Left renal cortex interstitium (tissue), 4 donors: Measurements from ENCODE around the gene NABP2. TPM values are rescaled to one million over a fixed set of nuclear protein-coding genes. Genes with fewer than 3 reads are reported as not detected.
"Not testable (repeated sequence)": the region's sequence is repeated elsewhere in the genome, so short reads cannot be mapped to it uniquely, and the experiment has no call there.

ENCODE experiments used
- DNase-seq, 4 donors: peaks; one replicate each; pipeline ENCODE4 v3.0.0-alpha.2; 2013; ENCODE audit warnings: low read depth in 4 of 4, low spot score in 2 of 4, missing footprints in 1 of 4
- polyA plus RNA-seq, 4 donors: library from polyadenylated mRNA; unstranded; fragments of 120-200 nt; gene quantifications; one replicate each; pipeline ENCODE4 v1.2.1, GENCODE V29; 2013; ENCODE audit not compliant: insufficient read length in 4 of 4

NABP2 gene
- 10 to 100 TPM; 28.6 to 32.9 (median 30.8) TPM for polyA plus RNA-seq

DNA sequence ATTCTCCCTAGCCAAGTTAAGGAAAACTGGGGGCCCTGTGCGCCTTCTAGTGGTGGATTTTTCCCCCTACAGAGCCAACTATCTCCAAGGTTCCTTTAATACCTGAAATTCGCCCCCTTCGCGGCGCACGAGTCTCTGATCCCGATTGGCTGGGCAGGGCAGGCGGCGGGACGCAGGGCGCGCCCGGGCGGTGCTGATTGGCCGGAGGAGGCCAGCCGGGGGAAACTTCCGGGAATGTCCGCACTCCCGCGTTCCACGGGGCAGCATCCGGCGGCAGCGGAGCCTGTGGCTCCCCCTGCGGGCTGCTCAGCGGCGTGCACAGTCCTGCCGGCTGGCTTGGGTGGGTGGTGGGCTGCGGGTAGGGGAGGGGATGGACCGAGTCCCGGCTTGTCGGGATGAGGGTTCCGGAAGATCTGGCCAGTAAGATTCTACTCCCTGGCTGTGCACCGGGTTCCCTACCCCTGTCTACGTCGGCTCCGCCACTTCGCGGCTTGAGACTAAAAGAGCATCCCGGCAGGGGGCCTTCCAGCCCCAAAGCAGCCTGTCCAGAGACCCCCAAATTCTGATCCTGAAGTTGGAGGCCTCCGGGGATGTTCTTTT is at the start of gene NABP2:
Gene NABP2, plus strand, starts transcription at position 241 of the 600 bp plus-strand sequence. CDS start 515 bp downstream, outside the sequence.
- peak; percentile 90 to 97 (median 93) for DNase-seq

DNA sequence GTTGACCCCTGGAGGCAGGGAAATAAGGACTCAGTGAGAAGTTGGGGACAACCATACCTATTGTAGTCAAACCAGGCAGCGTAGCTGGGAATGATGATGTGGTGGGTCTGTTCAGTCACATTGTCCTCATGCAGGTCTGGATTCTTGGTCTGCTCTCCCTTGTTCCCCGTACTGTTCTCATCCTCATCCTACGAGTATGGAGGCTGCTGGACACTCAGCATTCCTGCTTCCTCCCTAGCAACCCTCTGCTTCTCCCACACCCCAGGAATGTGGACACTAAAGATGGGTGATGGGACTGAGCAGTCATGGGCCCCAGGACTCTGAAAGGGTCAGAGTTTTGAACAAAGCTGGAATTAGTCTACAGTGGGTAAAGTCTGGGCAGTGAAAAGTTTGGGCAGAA is 45.8 kb upstream of the NABP2 start:
- DNase-seq = no peak

DNA sequence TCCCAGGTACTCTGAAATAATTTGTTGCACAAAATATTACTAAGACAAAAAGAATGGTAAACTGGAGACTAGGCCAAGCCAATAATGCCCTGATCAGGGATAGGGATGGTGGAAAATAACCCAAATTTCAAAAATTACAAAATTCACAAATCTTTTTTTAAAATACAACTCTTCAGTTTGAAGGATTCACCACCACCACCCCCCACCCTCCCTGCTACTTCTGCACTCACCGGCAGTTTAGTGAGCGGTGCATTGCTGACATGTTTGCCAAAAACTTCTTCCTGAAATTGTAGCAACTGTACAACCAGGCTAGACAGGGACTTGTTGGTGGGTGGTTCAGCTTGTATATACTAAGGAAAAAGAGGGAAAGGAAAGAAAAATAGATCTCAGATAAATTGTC is 37.2 kb upstream of the NABP2 start:
- no peak for DNase-seq

DNA sequence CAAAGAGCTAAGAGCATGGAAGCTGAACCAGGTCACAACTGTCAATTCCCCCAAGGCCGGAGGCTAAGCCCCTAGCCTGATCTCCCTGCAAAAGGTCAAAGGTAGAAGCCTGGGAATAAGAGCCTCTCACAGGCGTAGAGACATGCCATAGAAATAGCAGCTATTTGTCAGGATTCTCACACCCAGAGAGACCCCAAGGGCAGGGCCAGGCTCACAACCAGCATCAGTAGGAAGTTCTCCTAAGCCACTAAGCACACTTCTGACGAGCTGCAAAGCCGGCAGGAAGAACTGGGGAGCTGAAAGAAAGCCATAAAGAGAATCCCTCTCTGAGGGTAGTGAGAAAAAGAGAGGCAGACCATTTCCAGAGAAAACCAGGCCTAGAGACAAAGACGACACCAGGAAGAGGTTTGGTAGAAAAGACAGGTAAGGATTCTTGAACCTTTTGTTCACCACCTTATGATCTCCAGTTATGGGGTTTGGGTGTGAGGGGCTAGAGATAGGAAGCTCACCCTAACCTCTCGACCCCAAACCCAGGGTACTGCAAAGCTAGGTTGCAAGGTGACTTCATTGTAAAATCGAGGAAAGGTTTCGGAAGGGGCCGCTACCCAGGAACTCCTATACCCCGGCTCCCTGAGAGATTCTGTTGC is 35.9 kb upstream of the NABP2 start:
- no peak for DNase-seq

DNA sequence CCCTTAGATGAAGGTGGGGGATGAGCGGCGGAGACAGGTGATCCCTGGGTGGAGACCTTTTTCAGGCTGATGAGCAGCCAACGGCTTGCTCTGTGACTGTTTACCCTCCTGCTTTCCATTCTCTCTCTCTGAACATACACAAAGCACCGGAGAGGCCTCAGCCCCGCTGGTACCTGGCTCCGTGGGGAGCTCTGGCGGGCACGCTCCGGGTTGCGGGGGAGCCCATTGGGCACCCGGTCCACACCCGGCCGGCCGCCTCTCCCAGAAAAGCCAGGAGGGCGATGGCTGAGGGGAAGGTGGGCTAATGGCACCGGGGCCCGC is 35.4 kb upstream of the NABP2 start:
- no peak for DNase-seq

DNA sequence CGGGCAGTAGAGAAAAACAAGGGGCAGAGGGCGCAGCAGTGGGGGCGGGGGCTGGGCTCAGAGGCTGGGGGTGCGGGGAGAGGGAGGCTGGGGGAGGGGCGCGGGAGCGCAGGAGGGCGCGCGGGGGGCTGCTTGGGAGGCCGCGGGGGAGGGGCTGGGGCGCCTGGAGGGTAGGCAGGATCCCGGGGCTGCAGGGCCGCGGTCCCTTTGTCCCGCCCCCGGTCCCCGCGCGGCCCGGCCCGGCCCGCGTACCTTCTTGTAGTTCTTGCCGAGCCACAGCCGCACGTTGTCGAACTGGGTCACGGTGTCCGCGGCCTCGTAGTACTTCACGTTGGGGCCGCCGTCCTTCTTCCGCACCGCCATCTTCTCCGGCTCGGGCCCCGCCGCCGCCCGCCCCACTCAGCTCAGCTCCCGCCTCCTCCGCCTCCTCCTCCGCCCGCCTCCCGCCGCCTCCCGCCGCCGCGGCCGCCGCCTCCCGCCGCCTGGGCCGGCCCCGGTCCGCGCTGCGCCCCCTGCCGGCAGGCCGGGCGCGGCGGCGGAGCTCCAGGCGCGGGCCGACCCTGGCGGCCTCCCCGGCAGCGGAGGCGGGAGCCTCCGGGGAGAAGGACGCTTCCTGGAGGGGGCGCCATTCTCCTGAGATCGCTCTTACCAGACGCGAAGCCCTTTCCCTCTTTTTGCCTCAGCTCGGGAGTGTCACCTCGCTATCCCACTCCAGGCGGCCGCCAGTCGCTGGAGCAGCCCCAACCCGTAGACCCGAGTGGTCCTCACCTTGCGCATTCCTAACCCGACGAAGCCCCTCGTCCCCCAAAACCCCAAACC is 34.8 kb upstream of the NABP2 start, which contains the start of gene SMARCC2:
Gene SMARCC2, minus strand, starts transcription at position 385 of the 819 bp plus-strand sequence. Its CDS starts 22 bp downstream, at position 363.
- peak; percentile 56 to 82 (median 70) for DNase-seq

DNA sequence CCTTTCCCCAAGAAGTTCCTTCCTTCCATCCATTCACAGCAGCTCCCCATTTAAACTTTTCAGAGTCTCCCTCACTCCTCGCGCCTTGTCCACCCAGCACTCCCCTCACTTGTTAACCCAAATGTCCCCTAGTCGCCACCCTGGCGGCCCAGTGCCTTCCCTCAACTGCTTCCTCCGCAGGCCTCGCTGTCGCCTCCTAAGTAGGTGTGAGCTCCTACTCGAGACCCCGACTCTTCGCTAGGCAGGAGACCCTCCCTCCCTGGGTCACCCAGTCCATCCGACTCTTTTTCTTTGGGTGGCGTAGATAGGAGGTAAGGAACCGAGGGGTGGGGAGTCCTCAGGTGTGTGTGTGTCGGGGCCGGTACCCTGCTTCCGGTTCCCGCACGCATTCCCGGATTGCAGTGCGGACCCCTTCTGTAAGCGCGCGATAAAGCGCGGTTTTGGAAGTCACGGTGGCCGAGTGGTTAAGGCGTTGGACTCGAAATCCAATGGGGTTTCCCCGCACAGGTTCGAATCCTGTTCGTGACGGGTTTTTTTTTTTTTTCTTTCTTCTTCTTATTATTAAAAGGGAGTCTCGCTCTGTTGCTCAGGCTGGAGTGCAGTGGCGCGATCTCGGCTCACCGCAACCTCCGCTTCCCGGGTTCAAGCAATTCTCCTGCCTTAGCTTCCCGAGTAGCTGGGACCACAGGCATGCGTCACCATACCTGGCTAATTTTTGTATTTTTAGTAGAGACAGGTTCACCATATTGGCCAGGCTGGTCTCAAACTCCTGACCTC is 34.0 kb upstream of the NABP2 start:
- peak; percentile 86 to 93 (median 90) for DNase-seq

DNA sequence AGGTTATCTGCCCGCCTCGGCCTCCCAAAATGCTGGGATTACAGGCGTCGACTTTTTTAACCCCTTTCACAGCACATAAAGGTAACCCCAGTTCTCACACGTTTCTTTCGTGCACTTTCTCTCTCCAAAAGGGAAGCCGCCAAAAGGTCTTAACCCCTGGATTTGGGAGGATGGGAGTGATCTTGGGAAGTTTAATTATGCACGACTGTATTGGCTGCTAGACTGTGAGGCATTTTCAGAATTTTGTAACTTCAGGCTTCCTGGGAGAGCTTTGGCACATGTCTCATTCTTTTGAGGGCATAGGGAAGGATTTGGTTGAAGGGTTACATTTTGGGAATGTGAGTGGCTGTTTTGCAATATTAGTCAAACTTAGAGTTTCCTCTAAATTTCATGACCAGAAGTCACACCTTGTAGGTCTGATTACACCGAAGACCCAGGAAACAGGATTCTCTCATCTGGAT is 33.4 kb upstream of the NABP2 start:
- DNase-seq = no peak

DNA sequence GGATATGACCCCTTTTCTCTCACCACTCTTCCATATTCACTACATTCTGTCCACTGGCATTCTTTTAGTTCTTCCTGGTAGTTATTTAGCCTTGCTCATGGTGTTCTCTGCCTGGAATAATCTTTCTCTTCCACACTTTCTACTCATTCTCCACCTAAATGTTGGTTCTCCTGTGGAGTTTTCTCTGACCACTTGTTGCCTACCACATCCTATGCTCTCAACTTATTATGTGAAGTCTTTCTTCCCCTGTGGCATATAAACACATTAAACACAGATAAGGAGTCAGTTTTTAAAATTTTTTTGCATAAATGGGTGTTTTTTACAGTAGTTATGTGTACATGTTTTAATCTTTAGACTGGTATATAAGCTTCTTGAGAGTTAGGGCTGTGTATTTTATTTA is 31.6 kb upstream of the NABP2 start:
- DNase-seq = no peak

DNA sequence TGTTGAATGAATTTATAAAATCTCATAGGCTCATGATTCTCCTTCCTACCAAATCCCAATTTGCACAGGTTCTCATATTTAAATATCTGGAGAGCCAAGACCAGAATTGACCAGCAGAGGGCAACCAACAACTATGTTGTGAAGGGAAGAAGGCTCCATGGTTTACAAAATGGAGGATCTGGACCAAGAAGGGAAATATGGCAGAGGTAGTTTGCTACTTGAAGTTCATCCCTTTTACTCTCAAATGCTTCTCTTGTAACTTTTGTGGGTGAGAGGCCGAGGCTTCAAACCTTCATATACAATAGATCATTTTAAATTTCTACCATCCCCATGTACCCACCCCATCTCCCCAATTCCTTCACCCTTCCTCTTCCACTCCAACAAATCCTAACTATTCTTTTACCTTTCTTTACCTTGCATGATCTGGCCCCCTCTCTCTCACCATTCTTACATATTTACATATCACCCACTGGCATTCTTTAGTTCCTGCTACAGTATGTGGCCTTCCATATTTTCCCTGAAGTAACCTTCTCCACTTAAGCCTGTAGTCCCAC is 31.0 kb upstream of the NABP2 start:
- peak in 3 of 4 donors; percentile 56 to 84 (median 65) for DNase-seq

DNA sequence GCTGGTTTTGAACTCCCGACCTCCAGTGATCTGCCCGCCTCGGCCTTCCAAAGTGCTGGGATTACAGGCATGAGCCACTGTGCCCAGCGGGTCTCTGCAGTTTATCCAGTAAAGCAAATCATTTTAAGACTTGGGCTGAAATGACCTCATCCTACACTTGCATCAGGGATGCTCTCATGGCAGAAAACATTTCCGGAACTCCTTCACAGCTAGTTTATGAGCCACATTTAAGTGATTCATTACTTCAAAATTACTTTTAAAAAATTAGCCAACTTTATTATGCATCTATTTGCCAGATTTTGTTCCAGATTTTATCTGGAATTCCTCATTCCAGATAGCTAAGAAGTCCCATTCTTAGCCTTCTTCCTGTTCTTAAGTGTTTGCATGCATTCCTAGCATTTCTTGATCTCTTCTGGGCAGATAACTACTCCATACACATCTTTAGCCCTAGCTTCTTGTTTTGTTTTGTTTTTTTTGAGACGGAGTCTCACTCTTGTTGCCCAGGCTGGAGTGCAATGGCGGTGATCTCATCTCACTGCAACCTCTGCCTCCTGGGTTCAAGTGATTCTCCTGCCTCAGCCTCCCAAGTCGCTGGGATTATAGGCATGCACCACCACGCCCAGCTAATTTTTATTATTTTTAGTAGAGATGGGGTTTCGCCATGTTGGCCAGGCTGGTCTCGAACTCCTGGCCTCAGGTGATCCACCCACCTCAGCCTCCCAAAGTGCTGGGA is 27.2 kb upstream of the NABP2 start:
- DNase-seq = not testable (repeated sequence)

DNA sequence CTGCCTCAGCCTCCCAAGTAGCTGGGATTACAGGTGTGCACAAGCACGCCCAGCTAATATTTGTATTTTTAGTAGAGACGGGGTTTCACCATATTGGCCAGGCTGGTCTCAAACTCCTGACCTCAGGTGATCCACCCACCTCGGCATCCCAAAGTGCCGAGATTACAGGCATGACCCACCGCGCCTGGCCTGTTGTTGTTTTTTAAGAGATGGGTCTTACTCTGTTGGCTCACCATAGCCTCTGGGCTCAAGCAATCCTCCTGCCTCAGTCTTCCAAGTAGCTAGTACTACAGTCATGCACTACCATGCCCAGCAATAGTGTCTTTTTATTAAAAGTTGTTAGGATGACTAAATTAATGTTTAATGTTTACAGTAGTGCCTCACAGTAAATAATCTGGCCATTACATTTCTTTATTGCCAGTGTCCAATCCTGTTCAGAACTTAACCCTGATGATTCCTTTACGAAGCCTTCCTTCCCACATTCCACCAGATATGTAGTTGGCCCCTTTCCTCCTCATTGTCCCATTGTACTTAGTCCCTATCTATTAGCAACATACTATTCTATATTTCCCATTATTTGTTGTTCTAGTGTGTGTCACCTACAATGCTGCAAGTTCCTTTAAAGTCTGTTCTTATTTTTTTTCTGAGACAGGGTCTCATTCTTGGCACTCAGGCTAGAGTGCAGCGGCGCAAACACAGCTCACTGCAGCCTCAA is 26.1 kb upstream of the NABP2 start:
- no peak for DNase-seq

DNA sequence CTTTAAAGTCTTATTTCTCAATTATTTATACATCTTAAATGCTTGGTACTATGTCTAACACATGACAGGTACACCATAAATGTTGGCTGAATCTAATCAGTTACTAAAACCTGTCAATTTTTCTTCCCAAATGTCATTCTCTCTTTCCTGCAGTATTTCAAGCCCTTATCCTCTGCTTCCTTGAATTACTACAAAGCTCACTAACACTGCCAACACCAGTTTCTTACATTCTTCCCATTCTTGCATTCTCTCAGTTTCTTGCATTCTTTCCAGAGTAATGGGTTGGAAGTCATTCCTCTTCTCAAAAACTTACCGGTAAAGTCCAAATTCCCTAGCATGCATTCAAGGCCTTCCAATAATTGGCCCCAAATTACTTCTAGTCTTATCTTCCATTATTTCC is 25.3 kb upstream of the NABP2 start:
- DNase-seq = no peak

DNA sequence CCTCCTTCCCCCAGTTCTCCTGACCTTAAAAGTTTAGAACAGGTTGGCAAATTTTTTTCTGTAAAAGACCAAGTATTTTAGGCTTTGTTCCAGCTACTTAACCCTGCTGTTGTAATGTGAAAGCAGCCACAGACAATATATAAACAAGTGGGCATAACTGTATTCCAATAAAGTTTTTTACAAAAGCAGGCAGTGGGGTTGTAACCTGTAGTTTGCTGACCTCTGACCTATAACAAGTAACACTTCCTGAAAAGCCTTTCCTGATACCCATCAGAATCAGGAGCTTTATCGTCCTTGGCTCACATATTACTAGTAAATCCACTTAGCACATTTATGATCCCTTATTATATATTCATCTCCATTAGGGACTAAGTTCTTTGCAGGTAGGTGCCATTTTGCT is 21.8 kb upstream of the NABP2 start:
- DNase-seq = no peak

DNA sequence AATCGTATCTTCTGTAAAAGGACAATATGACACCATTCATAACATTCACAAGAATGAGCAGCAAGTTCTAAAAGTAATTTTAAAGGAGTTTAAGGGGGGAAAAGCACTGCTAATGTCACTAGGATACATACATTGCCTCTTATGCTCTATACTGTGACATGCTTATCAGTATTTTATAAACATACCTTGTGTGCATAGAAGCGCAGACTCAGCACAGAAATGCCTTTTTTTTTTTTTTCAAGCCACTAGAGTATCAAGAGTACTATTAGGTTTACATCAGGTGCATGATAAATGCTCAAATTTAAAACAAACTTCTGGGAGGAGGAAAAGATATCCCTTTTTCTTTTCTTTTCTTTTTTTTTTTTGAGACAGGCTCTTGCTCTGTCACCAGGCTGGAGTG is 21.3 kb upstream of the NABP2 start:
- DNase-seq = no peak

DNA sequence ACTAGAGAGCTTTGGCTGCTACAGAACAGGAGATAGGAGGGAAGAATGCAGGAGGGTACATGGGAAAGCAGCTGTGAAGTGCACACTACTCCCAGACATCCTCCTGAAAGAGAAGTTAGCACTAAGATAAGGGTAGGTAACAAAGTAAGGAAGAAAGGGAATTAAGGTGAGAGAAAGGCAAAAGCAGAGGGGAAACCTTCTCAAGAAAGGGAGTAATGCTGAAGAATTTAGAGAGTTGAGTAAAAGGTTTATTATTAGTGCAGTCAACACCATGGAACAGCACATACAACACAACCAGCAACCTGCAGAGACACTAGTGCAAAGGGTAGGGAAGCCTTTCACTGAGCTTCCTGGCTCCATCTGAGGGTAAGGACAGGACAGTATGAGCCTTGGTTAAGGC is 19.9 kb upstream of the NABP2 start:
- no peak for DNase-seq

DNA sequence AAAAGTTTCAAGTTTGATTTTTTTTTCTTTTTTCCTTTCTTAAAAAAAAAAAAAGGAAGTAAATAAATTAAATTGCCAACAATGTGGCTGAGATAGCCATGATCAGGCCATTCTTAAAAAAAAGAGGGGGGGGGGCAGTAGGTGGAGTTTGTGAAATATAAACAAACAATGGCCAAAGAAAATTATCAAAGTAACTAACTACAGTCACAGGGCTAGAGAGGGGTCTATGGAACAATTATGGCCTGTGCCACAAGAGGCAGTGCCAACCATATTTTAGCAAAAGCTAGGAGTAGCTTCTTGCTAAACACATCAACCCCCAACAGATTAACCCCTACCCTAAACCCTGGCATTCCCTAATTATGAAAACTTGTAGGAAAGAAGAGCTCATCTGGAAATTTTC is 18.7 kb upstream of the NABP2 start:
- DNase-seq = no peak

DNA sequence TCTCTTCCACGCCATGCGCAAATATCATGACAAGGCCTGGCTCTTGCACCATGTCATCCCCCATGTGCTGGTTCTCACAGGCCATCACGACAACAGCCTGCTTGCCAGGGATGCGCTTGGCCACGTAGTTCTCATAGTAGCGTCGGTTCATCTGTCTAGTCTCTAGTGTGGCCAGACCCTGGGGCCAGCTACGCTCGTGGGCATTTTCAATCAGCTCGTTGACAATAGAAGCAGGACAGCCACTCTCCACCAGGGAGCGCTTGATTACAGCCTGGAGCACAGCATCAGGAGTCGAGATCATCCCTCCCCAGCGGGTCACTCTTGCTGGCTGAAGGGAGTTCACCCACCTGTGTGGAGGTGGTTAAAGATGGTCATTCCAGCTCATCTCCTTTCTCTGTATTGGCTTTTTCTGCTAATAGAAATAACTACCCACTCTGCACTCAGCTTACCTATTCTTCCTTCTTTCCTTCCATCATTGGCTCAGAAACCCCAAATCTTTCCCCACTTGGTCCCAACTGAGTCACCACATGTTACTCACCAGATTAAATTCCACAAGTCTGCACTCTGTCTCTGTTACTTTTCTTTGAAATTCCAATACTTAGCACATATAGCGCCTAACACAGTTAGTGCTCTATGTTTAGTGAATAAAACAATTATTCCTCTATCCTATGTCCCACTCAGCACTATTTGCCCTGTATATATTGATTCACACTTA is 17.5 kb upstream of the NABP2 start:
- DNase-seq = no peak

DNA sequence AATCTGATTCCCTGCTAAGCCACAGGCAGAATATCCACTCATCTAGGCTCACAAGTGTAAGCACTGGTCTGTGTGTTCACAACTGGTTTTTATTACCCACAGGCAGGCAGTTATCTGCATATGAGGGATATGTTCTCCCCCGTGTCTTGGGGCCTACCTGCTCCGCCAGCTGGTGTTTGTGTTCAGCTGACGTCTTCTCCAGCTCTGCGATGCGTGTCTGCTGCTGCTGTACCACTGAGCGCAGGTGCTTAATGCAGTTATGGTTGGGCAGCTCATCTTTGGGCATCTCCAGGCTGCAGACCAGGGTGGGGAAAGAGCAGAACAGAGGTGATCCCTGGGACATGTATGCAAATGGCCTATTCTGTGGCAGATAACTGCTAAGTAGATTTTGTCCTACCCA is 16.1 kb upstream of the NABP2 start:
- no peak for DNase-seq
